Activated T-cell treated with anti-CD3 and anti-CD28 coated beads, Interleukin-2, amount 50 U/mL, for 24 hours (primary cell): ENCODE data around the gene PEPD.

Experiments used
- DNase-seq: peaks from one replicate; pipeline ENCODE4 v3.0.0-alpha.2; 2020
- H3K27ac Mint-ChIP-seq: 2 replicates; pipeline ENCODE4 v1.8.0; 2020; ENCODE audit warnings: mild to moderate bottlenecking, mixed read lengths
- H3K27me3 Mint-ChIP-seq: 2 replicates; pipeline ENCODE4 v1.8.0; 2020; ENCODE audit warnings: mixed read lengths
- H3K36me3 Mint-ChIP-seq: 2 replicates; pipeline ENCODE4 v1.8.0; 2020; ENCODE audit warnings: low read depth, mixed read lengths
- H3K4me1 Mint-ChIP-seq: 2 replicates; pipeline ENCODE4 v1.8.0; 2020; ENCODE audit warnings: low read depth, mixed read lengths
- H3K4me3 Mint-ChIP-seq: 2 replicates; pipeline ENCODE4 v1.8.0; 2020; ENCODE audit warnings: mild to moderate bottlenecking, moderate library complexity, mixed read lengths
- H3K9me3 Mint-ChIP-seq: 2 replicates; pipeline ENCODE4 v1.8.0; 2020; ENCODE audit warnings: mixed read lengths

PEPD gene

DNA sequence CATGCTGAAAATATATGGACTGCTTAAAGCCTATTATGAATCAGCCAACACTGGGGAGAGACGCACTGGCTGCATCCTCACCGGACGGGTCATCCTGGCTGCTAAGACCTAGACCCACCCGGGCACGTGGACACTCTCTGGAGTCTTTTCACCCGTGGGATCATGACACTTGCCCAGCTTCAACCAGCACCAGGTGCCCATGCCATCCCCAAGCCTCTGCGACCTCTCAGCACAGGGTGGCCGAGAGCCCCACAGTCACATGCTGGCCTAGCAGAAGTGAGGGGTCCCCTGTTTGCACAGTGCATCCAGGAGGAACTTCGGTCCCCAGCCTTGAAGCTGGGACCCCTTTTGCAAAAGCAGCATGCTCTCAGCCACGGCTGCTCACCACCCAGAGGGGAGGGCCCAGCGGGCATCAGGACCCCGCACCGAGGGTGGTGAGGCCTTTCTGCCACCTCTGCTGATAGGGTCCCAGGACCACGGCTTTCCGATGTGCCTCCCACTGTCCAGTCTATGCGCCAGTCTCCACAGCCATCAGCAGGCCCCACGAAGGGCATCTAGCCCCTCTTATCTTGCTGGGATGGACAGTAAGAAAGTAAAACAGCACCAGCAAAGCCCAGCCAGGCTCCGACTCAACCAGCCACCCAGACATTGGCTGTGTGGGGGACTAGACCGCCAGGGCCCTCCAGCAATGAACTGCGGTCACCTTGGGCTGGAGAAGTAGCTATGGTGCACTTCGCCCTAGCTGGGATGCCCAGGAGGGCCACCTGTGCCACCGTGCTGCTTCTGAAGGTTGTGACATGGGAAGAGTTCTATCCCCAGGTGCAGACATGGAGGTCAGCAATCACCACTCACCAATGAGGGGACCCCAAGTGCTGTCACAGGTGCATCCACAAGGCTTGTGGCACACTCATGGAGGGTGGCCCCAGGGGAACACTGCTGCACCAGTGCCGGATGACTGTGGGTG, 75.0 kb downstream of the PEPD start:
- H3K9me3 Mint-ChIP-seq: no peaks in the 10 kb centered on the region
- peaks cover 9% of the 10 kb centered on the region for H3K36me3 Mint-ChIP-seq
- H3K27ac Mint-ChIP-seq: no peak overlapping the region
- no peaks in the 10 kb centered on the region for H3K27me3 Mint-ChIP-seq
- DNase-seq: no peak
- H3K4me1 Mint-ChIP-seq: no peaks in the 10 kb centered on the region
- H3K4me3 Mint-ChIP-seq: no peak overlapping the region

DNA sequence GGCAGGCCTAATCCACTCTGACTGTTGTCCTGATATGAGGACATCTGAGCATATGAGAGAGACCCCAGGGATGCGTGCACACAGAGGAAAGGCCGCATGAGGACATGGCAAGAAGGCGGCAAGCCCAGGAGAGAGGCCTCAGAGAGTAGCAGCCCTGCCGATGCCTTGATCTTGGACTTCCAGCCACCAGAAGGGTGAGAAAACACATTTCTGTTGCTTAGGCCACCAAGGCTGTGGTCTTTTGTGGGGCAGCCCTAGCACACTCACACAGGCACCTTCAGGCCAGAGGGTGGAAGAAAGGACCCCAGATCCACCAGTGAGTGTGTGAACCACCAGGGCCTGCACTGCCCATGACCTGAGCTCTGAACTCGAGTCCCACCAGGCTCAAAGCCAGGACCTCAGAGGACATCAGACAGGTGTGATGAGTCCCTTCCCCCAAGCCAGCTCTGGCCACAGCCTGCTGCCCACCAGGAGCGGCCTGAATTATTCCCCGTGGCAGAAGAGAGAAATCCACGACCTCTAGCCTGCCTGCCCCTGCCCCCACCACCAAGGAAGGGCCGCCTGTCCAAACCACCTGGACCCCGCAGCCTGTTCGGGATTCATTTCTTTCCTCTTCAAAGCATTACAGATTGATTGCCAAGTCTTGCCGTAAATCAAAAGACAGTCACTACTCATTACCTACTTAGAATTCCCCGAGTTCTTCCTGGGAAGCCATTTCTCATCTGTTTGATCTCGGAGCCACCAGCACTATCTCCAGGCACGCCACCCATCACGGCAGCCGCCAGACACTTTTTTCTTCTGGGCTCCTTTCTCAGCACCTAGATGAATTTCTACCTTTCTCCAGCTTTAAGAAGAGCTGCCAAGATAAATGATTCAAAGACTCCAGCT, 75.9 kb downstream of the PEPD start:
- no peaks in the 10 kb centered on the region for H3K9me3 Mint-ChIP-seq
- H3K4me3 Mint-ChIP-seq: no peak overlapping the region
- no peak for DNase-seq
- H3K27me3 Mint-ChIP-seq: no peaks in the 10 kb centered on the region
- H3K27ac Mint-ChIP-seq: no peak overlapping the region
- peaks cover 9% of the 10 kb centered on the region for H3K36me3 Mint-ChIP-seq
- no peaks in the 10 kb centered on the region for H3K4me1 Mint-ChIP-seq

DNA sequence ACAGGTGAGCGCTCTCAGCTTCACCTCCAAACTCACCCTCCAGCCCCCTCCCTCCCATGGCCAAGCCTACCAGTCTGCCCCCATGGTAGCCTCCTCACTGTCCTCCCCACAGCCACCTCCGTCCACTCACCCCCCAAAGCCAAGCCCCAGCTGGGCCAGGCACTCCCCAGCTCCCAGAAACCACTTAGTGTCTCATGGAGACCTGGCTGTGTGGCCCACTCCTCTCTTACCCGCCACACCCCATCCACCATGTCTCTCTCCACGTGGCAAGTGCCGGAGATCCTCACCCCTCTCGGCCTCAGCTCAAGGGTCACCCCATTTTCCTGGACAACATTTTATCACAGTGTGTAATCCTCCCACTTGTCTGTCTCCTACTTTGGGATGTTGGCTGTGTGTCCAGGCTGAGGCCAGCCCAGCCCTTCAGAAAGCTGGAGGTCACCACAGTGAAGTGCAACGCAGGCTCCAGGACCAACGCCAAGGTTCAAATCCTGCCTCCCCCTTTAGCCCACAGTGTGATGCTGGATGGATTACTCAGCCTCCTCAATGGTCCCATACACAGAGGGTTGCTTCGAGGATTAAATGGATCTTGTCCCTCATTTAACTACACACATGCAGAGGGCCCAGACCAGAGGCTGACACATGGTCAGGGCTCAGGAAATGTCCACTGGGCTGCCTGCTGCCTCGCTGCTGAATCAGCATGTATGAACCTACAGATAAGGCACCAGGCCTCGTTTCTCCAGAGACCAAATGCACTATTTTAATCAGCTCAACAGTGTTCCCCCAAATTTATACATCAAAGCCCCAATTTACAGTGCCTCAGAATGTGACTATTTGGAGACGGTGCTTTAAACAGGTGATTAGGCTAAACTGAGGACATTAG, 76.8 kb downstream of the PEPD start:
- H3K4me1 Mint-ChIP-seq: no peaks in the 10 kb centered on the region
- no peaks in the 10 kb centered on the region for H3K9me3 Mint-ChIP-seq
- H3K36me3 Mint-ChIP-seq: peaks cover 9% of the 10 kb centered on the region
- no peak overlapping the region for H3K4me3 Mint-ChIP-seq
- no peaks in the 10 kb centered on the region for H3K27me3 Mint-ChIP-seq
- no peak overlapping the region for H3K27ac Mint-ChIP-seq
- no peak for DNase-seq

DNA sequence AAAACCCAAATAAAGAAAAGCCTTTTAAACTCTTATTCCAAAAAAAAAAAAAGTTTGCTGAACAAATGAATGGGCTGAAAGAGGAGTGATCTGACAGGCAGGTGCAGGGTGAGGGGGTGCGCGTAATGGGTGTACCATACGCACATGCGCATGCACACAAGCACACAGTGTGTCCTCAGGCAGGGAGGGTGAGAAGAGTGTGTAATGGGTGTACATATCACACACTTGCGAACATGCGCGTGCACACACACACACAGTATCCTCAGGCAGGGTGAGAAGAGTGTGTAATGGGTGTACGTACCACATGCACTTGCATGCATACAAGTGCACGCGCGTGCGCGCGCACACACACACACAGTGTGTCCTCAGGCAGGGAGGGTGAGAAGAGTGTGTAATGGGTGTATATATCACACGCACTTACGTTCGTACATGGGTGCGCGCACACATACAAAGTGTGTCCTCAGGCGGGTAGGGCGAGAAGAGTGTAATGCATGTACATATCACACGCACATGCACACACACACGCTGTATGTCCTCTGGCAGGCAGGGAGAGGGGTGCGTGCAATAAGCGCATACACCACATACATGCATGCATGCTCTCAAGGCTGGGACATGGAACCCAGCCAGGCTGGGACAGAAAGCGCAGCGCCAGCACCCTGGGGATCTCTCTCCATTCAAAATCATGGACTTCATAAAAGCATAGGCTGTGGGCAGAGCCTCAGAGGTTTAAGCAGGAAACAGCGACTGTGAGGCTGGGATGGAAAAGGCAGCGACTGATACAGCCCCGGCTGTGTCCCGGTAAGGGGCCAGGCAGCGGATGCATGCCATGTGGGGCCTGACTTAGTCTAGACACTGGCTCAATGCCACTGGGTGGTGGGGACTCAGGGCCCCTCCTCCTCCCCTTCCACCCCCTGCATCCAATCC, 77.7 kb downstream of the PEPD start:
- Mint-ChIP-seq H3K4me1 (no peaks in the 10 kb centered on the region), H3K4me3 (no peak overlapping the region), H3K27me3 (no peaks in the 10 kb centered on the region), H3K9me3 (no peaks in the 10 kb centered on the region), H3K27ac (no peak overlapping the region), H3K36me3 (peaks cover 4% of the 10 kb centered on the region)
- DNase-seq: no peak

- no peak for DNase-seq
- Mint-ChIP-seq H3K4me1 (no peaks in the 10 kb centered on the region), H3K36me3 (peaks cover 4% of the 10 kb centered on the region), H3K4me3 (no peak overlapping the region), H3K27ac (no peak overlapping the region), H3K27me3 (no peaks in the 10 kb centered on the region), H3K9me3 (no peaks in the 10 kb centered on the region)
These were observed 78.9 kb downstream of the PEPD start for GRCh38 chr19:33442706-33443105.

DNA sequence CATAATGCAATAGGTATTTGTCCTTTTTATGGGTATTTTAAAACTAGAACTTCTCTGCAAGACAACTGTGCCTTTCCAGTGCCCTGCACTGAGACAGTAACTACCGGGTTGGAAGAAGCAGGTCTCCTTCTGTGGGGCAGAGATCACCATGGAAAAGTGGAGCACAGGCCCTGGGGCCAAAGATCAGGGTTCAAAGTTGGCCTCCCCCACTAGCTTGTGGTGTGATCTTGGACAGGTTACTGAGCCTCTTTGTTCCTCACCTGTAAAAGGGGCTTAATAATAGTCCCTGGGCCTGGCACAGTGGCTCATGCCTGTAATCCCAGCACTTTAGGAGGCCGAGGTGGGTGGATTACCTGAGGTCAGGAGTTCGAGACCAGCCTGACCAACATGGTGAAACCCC, 79.8 kb downstream of the PEPD start:
- Mint-ChIP-seq H3K27me3 (no peaks in the 10 kb centered on the region), H3K4me1 (no peaks in the 10 kb centered on the region), H3K4me3 (no peak overlapping the region)

GRCh38 chr19:33441277-33441699, 80.3 kb downstream of the PEPD start:
- no peaks in the 10 kb centered on the region for H3K9me3 Mint-ChIP-seq
- H3K27ac Mint-ChIP-seq: no peak overlapping the region
- no peak overlapping the region for H3K4me3 Mint-ChIP-seq
- H3K27me3 Mint-ChIP-seq: no peaks in the 10 kb centered on the region
- no peaks in the 10 kb centered on the region for H3K4me1 Mint-ChIP-seq
- DNase-seq: no peak
- H3K36me3 Mint-ChIP-seq: peaks cover 4% of the 10 kb centered on the region

More for the DNA sequence above, 79.8 kb downstream of the PEPD start:
- Mint-ChIP-seq H3K36me3 (peaks cover 4% of the 10 kb centered on the region), H3K9me3 (no peaks in the 10 kb centered on the region), H3K27ac (no peak overlapping the region)
- no peak for DNase-seq

GRCh38 chr19:33440682-33441081, 80.9 kb downstream of the PEPD start:
- H3K9me3 Mint-ChIP-seq: no peaks in the 10 kb centered on the region
- no peak for DNase-seq
- H3K4me3 Mint-ChIP-seq: no peak overlapping the region
- no peaks in the 10 kb centered on the region for H3K4me1 Mint-ChIP-seq
- H3K27me3 Mint-ChIP-seq: no peaks in the 10 kb centered on the region
- H3K27ac Mint-ChIP-seq: no peak overlapping the region
- no peaks in the 10 kb centered on the region for H3K36me3 Mint-ChIP-seq

GRCh38 chr19:33440241-33440640, 81.3 kb downstream of the PEPD start:
- H3K27me3 Mint-ChIP-seq: no peaks in the 10 kb centered on the region
- H3K27ac Mint-ChIP-seq: no peak overlapping the region
- no peak overlapping the region for H3K4me3 Mint-ChIP-seq
- H3K9me3 Mint-ChIP-seq: no peaks in the 10 kb centered on the region
- no peak for DNase-seq
- no peaks in the 10 kb centered on the region for H3K4me1 Mint-ChIP-seq
- no peaks in the 10 kb centered on the region for H3K36me3 Mint-ChIP-seq

- H3K36me3 Mint-ChIP-seq: no peaks in the 10 kb centered on the region
- no peak overlapping the region for H3K4me3 Mint-ChIP-seq
- no peaks in the 10 kb centered on the region for H3K9me3 Mint-ChIP-seq
- DNase-seq: no peak
- H3K4me1 Mint-ChIP-seq: no peaks in the 10 kb centered on the region
- no peak overlapping the region for H3K27ac Mint-ChIP-seq
- H3K27me3 Mint-ChIP-seq: no peaks in the 10 kb centered on the region
These were observed 82.4 kb downstream of the PEPD start for GRCh38 chr19:33438987-33439781.

DNA sequence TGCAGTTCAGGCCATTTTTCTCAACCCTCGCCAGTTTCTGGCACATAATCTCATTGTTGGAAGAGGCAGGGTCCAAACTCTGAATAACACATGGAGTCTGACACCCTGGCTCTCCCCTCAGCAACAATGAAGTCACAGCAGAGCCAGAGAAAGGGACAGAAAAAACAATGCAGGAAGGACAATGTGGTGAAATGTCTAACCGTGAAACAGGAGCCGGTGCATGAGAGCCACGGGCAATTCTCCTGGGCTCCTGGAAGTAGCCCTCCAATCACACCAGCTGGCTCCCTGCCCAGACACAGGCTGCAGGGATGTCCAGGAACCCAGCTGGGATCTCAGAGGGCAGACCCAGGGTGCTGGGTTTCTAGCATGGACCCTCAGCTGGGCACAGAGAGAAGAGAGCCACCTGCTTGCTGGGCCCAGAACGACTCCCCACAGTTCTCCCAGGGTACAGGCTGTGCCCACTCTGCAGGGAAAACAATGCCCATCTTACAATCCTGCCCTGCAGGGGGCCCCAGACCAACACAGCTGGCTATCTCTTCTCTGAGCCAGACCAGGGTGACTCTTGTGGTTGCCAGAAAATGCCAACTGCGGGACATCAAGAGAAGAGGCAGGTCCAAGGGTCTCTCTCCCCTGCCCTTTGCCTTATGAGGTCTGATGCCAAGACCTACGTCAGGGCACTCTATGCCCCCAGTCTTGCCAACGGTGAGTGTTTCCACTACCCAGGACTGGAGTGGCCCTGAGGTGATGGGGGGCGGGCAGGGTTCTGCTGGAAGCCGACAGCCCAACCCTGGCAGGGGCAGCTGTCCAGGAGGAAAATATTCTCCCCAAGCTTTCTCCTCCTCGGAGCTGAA, 83.5 kb downstream of the PEPD start:
- no peaks in the 10 kb centered on the region for H3K36me3 Mint-ChIP-seq
- no peak for DNase-seq
- no peaks in the 10 kb centered on the region for H3K9me3 Mint-ChIP-seq
- H3K4me3 Mint-ChIP-seq: no peak overlapping the region
- no peaks in the 10 kb centered on the region for H3K27me3 Mint-ChIP-seq
- H3K4me1 Mint-ChIP-seq: no peaks in the 10 kb centered on the region
- no peak overlapping the region for H3K27ac Mint-ChIP-seq

GRCh38 chr19:33437393-33437820, 84.2 kb downstream of the PEPD start:
- DNase-seq: no peak
- Mint-ChIP-seq H3K9me3 (no peaks in the 10 kb centered on the region), H3K27me3 (no peaks in the 10 kb centered on the region), H3K36me3 (no peaks in the 10 kb centered on the region), H3K4me1 (no peaks in the 10 kb centered on the region), H3K27ac (no peak overlapping the region), H3K4me3 (no peak overlapping the region)
